HEK293T (cell line): ENCODE data around the gene ARHGAP27.

Experiments
- CTCF ChIA-PET: fragments of 350-600 bp; formaldehyde crosslinking; extraction: SDS; loops from one replicate; lab custom pipeline; 2021; ENCODE audit warnings: antibody characterized with exemption, inconsistent platforms; lab: Yijun Ruan, JAX
- POLR2A ChIA-PET: fragments of 350-600 bp; formaldehyde crosslinking; extraction: SDS; loops from one replicate; lab custom pipeline; 2020; ENCODE audit warnings: antibody characterized with exemption, inconsistent platforms; lab: Yijun Ruan, JAX
- DNase-seq: peaks from one replicate; pipeline ENCODE4 v3.0.0; 2012; ENCODE audit warnings: mixed read lengths; ENCODE audit errors: extremely low spot score
- ARNT ChIP-seq: fragments of 450-650 bp; IDR thresholded peaks from 2 replicates; pipeline ENCODE4 v1.6.1; 2017; ENCODE audit warnings: mild to moderate bottlenecking
- BHLHE40 ChIP-seq: fragments of 450-650 bp; IDR thresholded peaks from 2 replicates; pipeline ENCODE4 v1.6.1; 2016; ENCODE audit warnings: mild to moderate bottlenecking, moderate library complexity, borderline replicate concordance
- CTBP1 ChIP-seq: fragments of 450-650 bp; IDR thresholded peaks from 2 replicates; pipeline ENCODE4 v1.6.1; 2016; ENCODE audit warnings: borderline replicate concordance
- ELF4 ChIP-seq: fragments of 450-650 bp; IDR thresholded peaks from 2 replicates; pipeline ENCODE4 v1.6.1; 2017; ENCODE audit warnings: antibody characterized with exemption
- FOXA1 ChIP-seq: fragments of 450-650 bp; IDR thresholded peaks from 2 replicates; pipeline ENCODE4 v1.6.1; 2016; ENCODE audit warnings: mild to moderate bottlenecking
- FOXK2 ChIP-seq: fragments of 450-650 bp; IDR thresholded peaks from 2 replicates; pipeline ENCODE4 v1.6.1; 2016; ENCODE audit warnings: mild to moderate bottlenecking
- FOXM1 ChIP-seq: fragments of 450-650 bp; IDR thresholded peaks from 2 replicates; pipeline ENCODE4 v1.6.1; 2017; ENCODE audit warnings: mild to moderate bottlenecking, borderline replicate concordance
- HDGF ChIP-seq: fragments of 450-650 bp; IDR thresholded peaks from 2 replicates; pipeline ENCODE4 v1.6.1; 2017; ENCODE audit warnings: antibody characterized with exemption, borderline replicate concordance
- L3MBTL2 ChIP-seq: fragments of 450-650 bp; conservative IDR thresholded peaks from 2 replicates; pipeline ENCODE4 v1.6.1; 2016; ENCODE audit warnings: mild to moderate bottlenecking
- LEF1 ChIP-seq: fragments of 450-650 bp; IDR thresholded peaks from 2 replicates; pipeline ENCODE4 v1.6.1; 2017; ENCODE audit warnings: mild to moderate bottlenecking, borderline replicate concordance
- NFRKB ChIP-seq: fragments of 450-650 bp; IDR thresholded peaks from 2 replicates; pipeline ENCODE4 v1.6.1; 2016; ENCODE audit warnings: mild to moderate bottlenecking, moderate library complexity
- PKNOX1 ChIP-seq: fragments of 450-650 bp; IDR thresholded peaks from 2 replicates; pipeline ENCODE4 v1.6.1; 2016
- SP1 ChIP-seq: fragments of 450-650 bp; IDR thresholded peaks from 2 replicates; pipeline ENCODE4 v1.6.1; 2017
- SUZ12 ChIP-seq: fragments of 450-650 bp; IDR thresholded peaks from 2 replicates; pipeline ENCODE4 v1.6.1; 2016; ENCODE audit warnings: mild to moderate bottlenecking
- TARDBP ChIP-seq: fragments of 450-650 bp; IDR thresholded peaks from 2 replicates; pipeline ENCODE4 v1.6.1; 2016
- ZNF384 ChIP-seq: fragments of 450-650 bp; IDR thresholded peaks from 2 replicates; pipeline ENCODE4 v1.6.1; 2016

Gene ARHGAP27

GRCh38 chr17:45430006-45430737, 2.5 kb downstream of the ARHGAP27 start:
- POLR2A ChIA-PET: no interaction called here
- no peak for TF ChIP-seq TARDBP
- TF ChIP-seq HDGF: no peak
- no peak for TF ChIP-seq CTBP1
- TF ChIP-seq BHLHE40: no peak
- no peak for TF ChIP-seq ZNF384
- TF ChIP-seq FOXK2: no peak
- CTCF ChIA-PET: no interaction called here
- no peak for DNase-seq

- ChIA-PET CTCF (interaction anchor here (1.6 kb wide), 1 partner anchor 32 kb away, joined by 4 read pairs; no protein-coding TSS in a partner anchor), POLR2A (no interaction called here)
- DNase-seq: no peak
- no peak for TF ChIP-seq SUZ12
- no peak for TF ChIP-seq CTBP1
- no peak for TF ChIP-seq FOXM1
- no peak for TF ChIP-seq HDGF
- no peak for TF ChIP-seq FOXA1
- no peak for TF ChIP-seq BHLHE40
- TF ChIP-seq TARDBP: no peak
- no peak for TF ChIP-seq SP1
- no peak for TF ChIP-seq PKNOX1
- no peak for TF ChIP-seq ARNT
- TF ChIP-seq ZNF384: no peak
- no peak for TF ChIP-seq LEF1
- no peak for TF ChIP-seq L3MBTL2
These were observed 3.2 kb downstream of the ARHGAP27 start for GRCh38 chr17:45429339-45430005.

- TF ChIP-seq FOXM1 (no peak), ELF4 (no peak), TARDBP (no peak), NFRKB (no peak), CTBP1 (no peak), BHLHE40 (no peak), SP1 (no peak), LEF1 (no peak), FOXA1 (no peak), FOXK2 (no peak), ZNF384 (no peak)
- ChIA-PET CTCF (interaction anchor here (0.7 to 1.6 kb wide), 3 partner anchors 17 to 209 kb away, joined by 3 to 4 read pairs (median 4); no protein-coding TSS in a partner anchor), POLR2A (no interaction called here)
- DNase-seq: no peak
These were observed 3.7 kb downstream of the ARHGAP27 start for GRCh38 chr17:45428931-45429338.

GRCh38 chr17:45428050-45428617, 4.5 kb downstream of the ARHGAP27 start:
- TF ChIP-seq ARNT: no peak
- peak; percentile 33; the same call in 1 of the 2 replicates for TF ChIP-seq PKNOX1
- POLR2A ChIA-PET: no interaction called here
- CTCF ChIA-PET: interaction anchor here (0.7 to 1.6 kb wide), 4 partner anchors 16 to 256 kb away, joined by 3 to 4 read pairs (median 4); no protein-coding TSS in a partner anchor
- peak; percentile 83 for DNase-seq

- POLR2A ChIA-PET: no interaction called here
- CTCF ChIA-PET: interaction anchor here (0.6 to 1.6 kb wide), 5 partner anchors 15 to 904 kb away, joined by 3 to 4 read pairs (median 4); no protein-coding TSS in a partner anchor
- no peak for TF ChIP-seq ARNT
- no peak for TF ChIP-seq TARDBP
- TF ChIP-seq FOXK2: no peak
- no peak for TF ChIP-seq SP1
- no peak for TF ChIP-seq L3MBTL2
- TF ChIP-seq CTBP1: no peak
- TF ChIP-seq NFRKB: no peak
- no peak for TF ChIP-seq FOXA1
- no peak for TF ChIP-seq BHLHE40
- TF ChIP-seq HDGF: no peak
- TF ChIP-seq SUZ12: no peak
- no peak for TF ChIP-seq LEF1
- no peak for TF ChIP-seq ELF4
- TF ChIP-seq FOXM1: no peak
- no peak for TF ChIP-seq ZNF384
- TF ChIP-seq PKNOX1: no peak
- no peak for DNase-seq
These were observed 5.4 kb downstream of the ARHGAP27 start for GRCh38 chr17:45427181-45427835.
